Endothelial cell of umbilical vein (primary cell): ENCODE data around the gene COQ5.

ENCODE experiments used
- EZH2 ChIP-seq: IDR thresholded peaks from 2 replicates; pipeline ENCODE4 v1.6.1; 2012; ENCODE audit warnings: borderline replicate concordance, low read depth, mild to moderate bottlenecking, moderate library complexity, low read length, inconsistent platforms; ENCODE audit not compliant: severe bottlenecking
- FOS ChIP-seq: IDR thresholded peaks from 2 replicates; pipeline ENCODE4 v1.6.1; 2011; ENCODE audit warnings: mild to moderate bottlenecking, low read length, moderate library complexity, borderline replicate concordance; ENCODE audit not compliant: insufficient read depth
- JUN ChIP-seq: IDR thresholded peaks from 2 replicates; pipeline ENCODE4 v1.6.1; 2011; ENCODE audit warnings: borderline replicate concordance, low read depth; ENCODE audit not compliant: insufficient read length, insufficient read depth
- POLR2A ChIP-seq: IDR thresholded peaks from 2 replicates; pipeline ENCODE4 v1.6.1; 2012; ENCODE audit warnings: low read depth, mild to moderate bottlenecking, control low read depth, low read length
- POLR2AphosphoS5 ChIP-seq: IDR thresholded peaks from 2 replicates; pipeline ENCODE4 v1.6.1; 2012; ENCODE audit warnings: low read depth, mild to moderate bottlenecking, control low read depth, low read length, moderate library complexity; ENCODE audit not compliant: insufficient read depth
- TF ChIP-seq, protein P1 (sequence below), 2 donors: IDR thresholded peaks; 1 replicate in 1 of 2; 2 replicates in 1 of 2; pipeline ENCODE4 v1.5.1; 2011; ENCODE audit warnings: low read length in 2 of 2, mild to moderate bottlenecking in 2 of 2, moderate library complexity in 2 of 2, control low read depth in 1 of 2, inconsistent platforms in 1 of 2, low read depth in 1 of 2; ENCODE audit not compliant: insufficient read depth in 1 of 2; ENCODE audit errors: extremely low read depth in 1 of 2
- TF ChIP-seq, protein P2 (sequence below): IDR thresholded peaks from 2 replicates; pipeline ENCODE4 v1.6.1; 2011; ENCODE audit not compliant: insufficient read depth, insufficient read length

DNA sequence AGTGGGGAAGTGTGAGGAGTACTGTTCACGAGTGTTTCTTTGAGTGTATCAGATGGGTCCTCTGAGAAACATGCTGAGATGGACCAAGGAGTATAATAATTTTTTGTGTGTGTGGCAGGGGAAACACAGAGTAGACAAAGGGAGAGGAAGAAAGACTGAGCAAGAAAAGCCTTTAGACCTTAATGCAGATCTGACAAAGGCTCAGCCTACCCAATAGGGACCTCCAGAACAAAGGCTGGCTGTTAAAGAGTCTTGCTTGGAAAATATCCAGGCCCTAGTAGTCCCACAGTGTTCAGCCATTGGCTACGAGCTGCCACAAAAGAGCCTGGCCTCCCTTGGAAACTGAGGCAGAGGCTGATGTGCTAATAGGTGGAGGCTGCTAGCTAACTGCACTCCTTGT lies 13.5 kb downstream of the COQ5 start:
- TF ChIP-seq, protein P1, sequence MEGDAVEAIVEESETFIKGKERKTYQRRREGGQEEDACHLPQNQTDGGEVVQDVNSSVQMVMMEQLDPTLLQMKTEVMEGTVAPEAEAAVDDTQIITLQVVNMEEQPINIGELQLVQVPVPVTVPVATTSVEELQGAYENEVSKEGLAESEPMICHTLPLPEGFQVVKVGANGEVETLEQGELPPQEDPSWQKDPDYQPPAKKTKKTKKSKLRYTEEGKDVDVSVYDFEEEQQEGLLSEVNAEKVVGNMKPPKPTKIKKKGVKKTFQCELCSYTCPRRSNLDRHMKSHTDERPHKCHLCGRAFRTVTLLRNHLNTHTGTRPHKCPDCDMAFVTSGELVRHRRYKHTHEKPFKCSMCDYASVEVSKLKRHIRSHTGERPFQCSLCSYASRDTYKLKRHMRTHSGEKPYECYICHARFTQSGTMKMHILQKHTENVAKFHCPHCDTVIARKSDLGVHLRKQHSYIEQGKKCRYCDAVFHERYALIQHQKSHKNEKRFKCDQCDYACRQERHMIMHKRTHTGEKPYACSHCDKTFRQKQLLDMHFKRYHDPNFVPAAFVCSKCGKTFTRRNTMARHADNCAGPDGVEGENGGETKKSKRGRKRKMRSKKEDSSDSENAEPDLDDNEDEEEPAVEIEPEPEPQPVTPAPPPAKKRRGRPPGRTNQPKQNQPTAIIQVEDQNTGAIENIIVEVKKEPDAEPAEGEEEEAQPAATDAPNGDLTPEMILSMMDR (IDR thresholded peaks at IDR 0.05; ENCODE audit: extremely low read depth in 1 of 2, insufficient read depth in 1 of 2, low read depth in 1 of 2, low read length in 2 of 2): no peak
- TF ChIP-seq POLR2A (no peak), FOS (no peak), EZH2 (no peak), POLR2AphosphoS5 (no peak), JUN (no peak)
- TF ChIP-seq, protein P2, sequence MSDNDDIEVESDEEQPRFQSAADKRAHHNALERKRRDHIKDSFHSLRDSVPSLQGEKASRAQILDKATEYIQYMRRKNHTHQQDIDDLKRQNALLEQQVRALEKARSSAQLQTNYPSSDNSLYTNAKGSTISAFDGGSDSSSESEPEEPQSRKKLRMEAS: no peak
